HUES64 (cell line): ENCODE measurements around the gene TGM2.
"Not testable (repeated sequence)": the region's sequence is repeated elsewhere in the genome, so short reads cannot be mapped to it uniquely, and the experiment has no call there.

Source experiments
- H3K27ac ChIP-seq: 2 replicates; pipeline ENCODE4 v1.7.0; 2013; ENCODE audit warnings: low read depth, low read length, inconsistent platforms
- H3K27me3 ChIP-seq: 2 replicates; pipeline ENCODE4 v1.6.1; 2013; ENCODE audit warnings: mild to moderate bottlenecking, low read length; ENCODE audit not compliant: insufficient read depth
- H3K36me3 ChIP-seq: 2 replicates; pipeline ENCODE4 v1.6.1; 2013; ENCODE audit warnings: mild to moderate bottlenecking, low read length; ENCODE audit not compliant: insufficient read depth
- H3K4me1 ChIP-seq: 2 replicates; pipeline ENCODE4 v1.6.1; 2013; ENCODE audit warnings: mild to moderate bottlenecking, low read length, moderate library complexity; ENCODE audit not compliant: insufficient read depth
- H3K4me3 ChIP-seq: 2 replicates; pipeline ENCODE4 v1.5.1; 2013; ENCODE audit warnings: mild to moderate bottlenecking, low read length, moderate library complexity
- H3K9ac ChIP-seq: 2 replicates; pipeline ENCODE4 v1.6.1; 2013; ENCODE audit warnings: mild to moderate bottlenecking, low read depth, low read length
- H3K9me3 ChIP-seq: 2 replicates; pipeline ENCODE4 v1.6.1; 2013; ENCODE audit warnings: low read depth, low read length; ENCODE audit not compliant: insufficient read depth
- WGBS: fragments of 150-250, 120-280 bp; methylation state at CpG from one replicate; pipeline ENCODE4 v1.1.7; 2013; ENCODE audit warnings: missing lambda C conversion rate; 5-methylcytosine and 5-hydroxymethylcytosine counted together

Gene TGM2

DNA sequence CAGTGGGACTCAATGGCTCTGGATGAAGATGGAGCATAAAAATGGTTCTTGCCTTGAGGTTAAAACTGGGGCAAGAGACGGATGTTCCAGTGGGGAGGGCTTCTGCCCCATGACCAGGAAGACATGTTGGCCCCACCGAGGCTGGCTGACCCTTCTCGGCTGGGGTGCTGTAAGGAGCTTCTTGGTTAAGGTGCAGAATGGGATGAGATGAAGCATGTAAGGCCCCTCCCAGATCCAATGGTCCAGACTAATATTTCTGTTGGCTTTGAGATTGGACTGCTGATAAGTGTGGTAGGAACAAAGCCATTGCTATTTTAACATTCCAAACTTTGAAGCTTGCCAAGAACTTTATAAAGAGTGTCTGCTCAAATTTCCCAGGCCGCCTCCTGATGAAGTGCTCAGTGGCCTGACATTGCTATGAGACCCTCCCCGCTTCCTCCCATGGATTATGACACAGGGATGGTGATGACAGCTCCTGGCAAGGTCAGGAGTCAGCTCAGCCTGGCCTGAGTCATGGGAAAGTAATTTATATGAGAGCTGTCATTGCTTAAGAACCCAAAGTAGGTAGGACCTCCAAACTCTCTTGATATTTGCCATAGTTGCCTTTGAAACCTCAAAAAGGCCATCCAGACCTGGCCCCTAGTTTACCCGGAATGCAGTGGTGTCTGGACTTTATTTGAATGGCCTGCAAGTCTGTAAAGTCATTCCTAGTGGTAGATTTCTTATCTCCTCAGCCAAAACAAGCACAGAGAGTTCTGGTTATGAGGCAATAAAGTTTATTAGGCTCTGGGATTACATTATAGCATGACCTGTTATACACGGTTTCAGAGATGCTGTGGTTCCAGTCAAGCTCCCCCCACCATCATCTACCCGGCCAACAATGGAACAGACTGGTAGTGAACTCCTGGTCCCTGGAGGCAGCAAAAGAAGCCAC lies 55.2 kb downstream of the TGM2 start:
- no peaks in the 10 kb centered on the region for H3K9me3 ChIP-seq
- H3K27me3 ChIP-seq: no peaks in the 10 kb centered on the region
- H3K36me3 ChIP-seq: no peaks in the 10 kb centered on the region
- no peak overlapping the region for H3K9ac ChIP-seq
- no peak overlapping the region for H3K27ac ChIP-seq
- H3K4me1 ChIP-seq: no peaks in the 10 kb centered on the region
- WGBS: 87% methylated on average over 8 of the region's 8 CpGs
- no peak overlapping the region for H3K4me3 ChIP-seq

DNA sequence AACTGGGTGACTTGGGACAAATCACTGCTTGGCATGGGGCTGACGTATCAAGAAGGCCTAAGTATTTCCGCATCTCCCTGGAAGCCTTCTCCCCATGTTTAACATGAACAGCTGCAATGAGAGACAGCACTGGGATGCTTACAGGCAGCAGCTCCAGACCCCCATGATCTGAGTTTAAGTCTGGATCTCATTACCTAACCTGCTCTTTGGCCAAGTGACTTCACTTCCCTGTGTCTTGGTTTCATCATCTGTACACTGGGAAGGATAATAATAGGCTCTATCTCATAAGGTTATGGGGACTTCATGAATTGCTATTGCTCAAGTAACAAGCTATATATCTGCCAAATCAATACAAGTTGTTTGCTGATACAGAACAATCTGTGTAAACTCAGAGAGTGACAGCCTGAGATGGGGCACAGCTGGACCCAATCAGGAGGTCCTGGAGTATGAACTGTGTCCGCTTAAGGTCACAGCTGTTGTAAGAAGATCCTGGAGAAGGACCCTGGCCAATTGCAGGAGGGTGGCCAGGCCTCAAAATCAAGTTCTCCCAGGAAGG lies 56.0 kb downstream of the TGM2 start:
- H3K27ac ChIP-seq: no peak overlapping the region
- H3K9ac ChIP-seq: no peak overlapping the region
- no peaks in the 10 kb centered on the region for H3K27me3 ChIP-seq
- H3K9me3 ChIP-seq: no peaks in the 10 kb centered on the region
- H3K4me3 ChIP-seq: no peak overlapping the region
- WGBS: 91% methylated on average over 3 of the region's 3 CpGs
- no peaks in the 10 kb centered on the region for H3K4me1 ChIP-seq
- H3K36me3 ChIP-seq: no peaks in the 10 kb centered on the region

- 94% methylated on average over 4 of the region's 4 CpGs for WGBS
- H3K4me3 ChIP-seq: no peak overlapping the region
These were observed 56.6 kb downstream of the TGM2 start for GRCh38 chr20:38108438-38108985.

DNA sequence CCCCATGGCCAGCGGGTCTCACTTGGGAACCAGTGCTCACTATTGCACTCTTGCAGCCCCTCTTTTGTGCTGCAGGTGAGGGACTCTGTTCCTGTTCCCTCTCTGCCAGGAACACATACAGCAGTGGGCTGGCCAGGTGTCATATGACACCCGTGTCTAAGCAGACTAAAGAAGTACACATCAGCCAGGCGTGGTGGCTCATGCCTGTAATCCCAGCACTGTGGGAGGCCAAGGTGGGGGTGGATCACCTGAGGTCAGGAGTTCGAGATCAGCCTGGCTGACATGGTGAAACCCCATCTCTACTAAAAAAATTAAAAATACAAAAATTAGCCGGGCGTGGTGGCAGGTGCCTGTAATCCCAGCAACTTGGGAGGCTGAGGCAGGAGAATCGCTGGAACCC lies 57.2 kb downstream of the TGM2 start:
- not testable (repeated sequence) for H3K9me3 ChIP-seq, H3K27ac ChIP-seq

More at GRCh38 chr20:38108438-38108985, 56.6 kb downstream of the TGM2 start:
- H3K9me3 ChIP-seq: no peaks in the 10 kb centered on the region
- no peaks in the 10 kb centered on the region for H3K4me1 ChIP-seq
- no peak overlapping the region for H3K9ac ChIP-seq
- no peaks in the 10 kb centered on the region for H3K36me3 ChIP-seq
- no peak overlapping the region for H3K27ac ChIP-seq
- H3K27me3 ChIP-seq: no peaks in the 10 kb centered on the region

DNA sequence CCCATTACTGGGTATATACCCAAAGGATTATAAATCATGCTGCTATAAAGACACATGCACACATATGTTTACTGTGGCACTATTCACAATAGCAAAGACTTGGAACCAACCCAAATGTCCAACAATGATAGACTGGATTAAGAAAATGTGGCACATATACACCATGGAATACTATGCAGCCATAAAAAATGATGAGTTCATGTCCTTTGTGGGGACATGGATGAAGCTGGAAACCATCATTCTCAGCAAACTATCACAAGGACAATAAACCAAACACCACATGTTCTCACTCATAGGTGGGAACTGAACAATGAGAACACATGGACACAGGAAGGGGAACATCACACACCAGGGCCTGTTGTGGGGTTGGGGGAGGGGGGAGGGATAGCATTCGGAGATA lies 57.7 kb downstream of the TGM2 start:
- not testable (repeated sequence) for H3K9me3 ChIP-seq, H3K4me1 ChIP-seq, H3K36me3 ChIP-seq, H3K27ac ChIP-seq, H3K4me3 ChIP-seq, H3K27me3 ChIP-seq, H3K9ac ChIP-seq
- WGBS: no CpG with 5 or more reads among the region's 1 CpG

More for the DNA sequence above, 57.2 kb downstream of the TGM2 start:
- not testable (repeated sequence) for H3K4me1 ChIP-seq, H3K4me3 ChIP-seq, H3K27me3 ChIP-seq, H3K36me3 ChIP-seq, H3K9ac ChIP-seq
- WGBS: 92% methylated on average over 7 of the region's 7 CpGs

DNA sequence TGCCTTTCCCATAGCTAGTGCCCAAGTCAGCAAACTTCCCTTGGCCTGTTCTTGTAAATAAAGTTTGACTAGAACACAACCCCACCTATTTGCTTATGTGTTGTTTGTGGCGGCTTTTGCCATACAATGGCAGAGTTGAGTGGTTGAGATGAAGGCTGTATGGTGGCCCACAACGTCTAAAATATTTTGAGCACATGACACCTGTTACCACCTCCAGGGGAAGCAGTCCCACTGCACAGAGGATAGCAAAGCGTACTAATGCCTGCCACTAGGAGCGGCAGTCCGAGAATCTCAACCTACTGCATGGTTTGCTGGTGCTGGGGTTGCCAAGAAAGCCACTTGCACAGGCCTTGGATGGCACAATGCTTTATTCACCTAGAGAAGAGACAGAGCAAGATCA lies 58.6 kb downstream of the TGM2 start:
- H3K4me1 ChIP-seq: no peaks in the 10 kb centered on the region
- H3K27ac ChIP-seq: no peak overlapping the region
- H3K36me3 ChIP-seq: no peaks in the 10 kb centered on the region
- no peak overlapping the region for H3K4me3 ChIP-seq
- no peak overlapping the region for H3K9ac ChIP-seq
- no peaks in the 10 kb centered on the region for H3K27me3 ChIP-seq
- 91% methylated on average over 4 of the region's 5 CpGs for WGBS
- no peaks in the 10 kb centered on the region for H3K9me3 ChIP-seq

DNA sequence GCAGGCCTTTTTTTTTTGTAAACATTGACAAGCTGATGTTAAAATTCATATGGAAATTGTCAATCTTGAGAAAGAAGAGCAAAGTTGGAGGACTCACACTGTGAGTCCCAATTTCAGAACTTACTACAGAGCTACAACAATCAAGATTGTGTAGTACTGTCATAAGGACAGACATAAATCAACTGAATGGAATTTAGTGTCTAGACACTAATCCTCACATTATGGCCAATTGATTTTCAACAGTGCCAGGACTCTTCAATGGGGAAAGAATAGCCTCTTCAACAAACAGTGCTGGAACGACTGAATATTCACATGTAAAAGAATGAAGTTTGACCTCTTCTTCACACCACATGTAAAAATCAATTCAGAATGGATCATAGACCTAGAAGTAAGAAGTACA lies 60.8 kb downstream of the TGM2 start:
- no peak overlapping the region for H3K9ac ChIP-seq
- H3K4me1 ChIP-seq: no peaks in the 10 kb centered on the region
- no peaks in the 10 kb centered on the region for H3K27me3 ChIP-seq
- no peak overlapping the region for H3K4me3 ChIP-seq
- WGBS: 70% methylated on average over 1 of the region's 1 CpG
- no peaks in the 10 kb centered on the region for H3K9me3 ChIP-seq
- H3K36me3 ChIP-seq: no peaks in the 10 kb centered on the region
- no peak overlapping the region for H3K27ac ChIP-seq

DNA sequence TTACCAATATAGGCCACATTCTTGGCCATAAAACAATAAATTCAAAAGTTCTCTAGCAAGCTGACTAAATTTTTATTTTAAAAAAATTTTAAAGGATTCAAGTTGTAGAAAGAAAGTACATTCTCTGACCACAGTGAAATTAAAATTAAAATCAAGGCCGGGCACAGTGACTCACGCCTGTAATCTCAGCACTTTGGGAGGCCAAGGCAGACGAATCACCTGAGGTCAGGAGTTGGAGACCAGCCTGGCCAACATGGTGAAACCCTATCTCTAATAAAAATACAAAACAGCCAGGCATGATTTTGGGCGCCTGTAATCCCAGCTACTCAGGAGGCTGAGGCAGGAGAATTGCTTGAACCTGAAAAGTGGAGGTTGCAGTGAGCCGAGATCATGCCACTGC lies 62.9 kb downstream of the TGM2 start:
- H3K9me3 ChIP-seq, H3K4me3 ChIP-seq, H3K36me3 ChIP-seq, H3K27ac ChIP-seq, H3K9ac ChIP-seq, H3K27me3 ChIP-seq, H3K4me1 ChIP-seq: not testable (repeated sequence)
- WGBS: 87% methylated on average over 5 of the region's 5 CpGs

- Histone ChIP-seq H3K27ac (no peak overlapping the region), H3K36me3 (no peaks in the 10 kb centered on the region), H3K4me1 (no peaks in the 10 kb centered on the region), H3K9me3 (no peaks in the 10 kb centered on the region), H3K27me3 (no peaks in the 10 kb centered on the region), H3K4me3 (no peak overlapping the region), H3K9ac (no peak overlapping the region)
- 91% methylated on average over 1 of the region's 1 CpG for WGBS
These were observed 66.1 kb downstream of the TGM2 start for GRCh38 chr20:38098952-38099351.

GRCh38 chr20:38095017-38095686 lies 69.9 kb downstream of the TGM2 start:
- Histone ChIP-seq H3K27ac (no peak overlapping the region), H3K27me3 (no peaks in the 10 kb centered on the region), H3K4me1 (no peaks in the 10 kb centered on the region; the same call in 1 of the 2 replicates), H3K4me3 (no peak overlapping the region), H3K9me3 (no peaks in the 10 kb centered on the region), H3K9ac (no peak overlapping the region), H3K36me3 (peaks cover 11% of the 10 kb centered on the region)
- 95% methylated on average over 7 of the region's 7 CpGs for WGBS

- H3K4me3 ChIP-seq: no peak overlapping the region
- H3K27me3 ChIP-seq: no peaks in the 10 kb centered on the region
- peaks cover 18% of the 10 kb centered on the region for H3K36me3 ChIP-seq
- H3K9ac ChIP-seq: no peak overlapping the region
- no peaks in the 10 kb centered on the region for H3K9me3 ChIP-seq
- H3K4me1 ChIP-seq: no peaks in the 10 kb centered on the region; the same call in 1 of the 2 replicates
- no peak overlapping the region for H3K27ac ChIP-seq
- WGBS: 100% methylated on average over 1 of the region's 1 CpG
These were observed 70.6 kb downstream of the TGM2 start for GRCh38 chr20:38094373-38094891.
